HepG2 (cell line): ENCODE measurements around the gene CACNA2D3. TPM values are rescaled to one million over a fixed set of nuclear protein-coding genes. Genes with fewer than 3 reads are reported as not detected.

Experiments
- ATAC-seq: fragments of 200-7000 bp; cut with Tn5 transposase; 3 replicates; pipeline ENCODE4 v1.9.1; 2020; ENCODE audit warnings: mild to moderate bottlenecking, moderate library complexity
- BruUV-seq: library from RNA; stranded (reverse); fragments of 400-500 nt; replicated peaks from 2 replicates; lab custom pipeline; 2021; lab: Mats Ljungman, UMichigan
- CTCF ChIA-PET: fragments of 300-600 bp; formaldehyde crosslinking; extraction: SDS; loops from one replicate; lab custom pipeline; 2021; ENCODE audit warnings: low total read pairs, inconsistent platforms, low intra/inter-chr PET ratio; lab: Yijun Ruan, JAX
- POLR2A ChIA-PET: fragments of 350-600 bp; sonication (Branson Sonifier 250); formaldehyde crosslinking; loops from one replicate; lab custom pipeline; 2020; ENCODE audit warnings: antibody characterized with exemption, inconsistent platforms; lab: Yijun Ruan, JAX
- DNase-seq: peaks from one replicate; pipeline ENCODE4 v3.0.0-alpha.2; 2015; ENCODE audit warnings: low spot score
- FAIRE-seq: peaks from 3 replicates; lab custom pipeline; 2011; peaks lifted over from hg19 to GRCh38; lab: Jason Lieb, UNC
- H2AFZ ChIP-seq: one replicate; pipeline ENCODE4 v1.6.1; 2011; ENCODE audit warnings: low read length, inconsistent platforms
- H3K27ac ChIP-seq: fragments of 300-600 bp; 3 replicates; pipeline ENCODE4 v1.8.0; 2011; ENCODE audit warnings: mixed run types, mild to moderate bottlenecking, mixed read lengths, low read length, inconsistent platforms; ENCODE audit not compliant: insufficient read depth; ENCODE audit errors: extremely low read length
- H3K27me3 ChIP-seq, 2 experiments: fragments of 200-600 bp in 1 of 2; 2 replicates in 1 of 2; 3 replicates in 1 of 2; pipeline versions ENCODE4 v1.6.0 to v1.8.0; 2011; ENCODE audit warnings: low read length in 2 of 2, mild to moderate bottlenecking in 2 of 2, moderate library complexity in 2 of 2, inconsistent platforms in 1 of 2; ENCODE audit not compliant: insufficient read depth in 2 of 2, control insufficient read depth in 1 of 2
- H3K36me3 ChIP-seq, 2 experiments: fragments of 200-600 bp in 1 of 2; replicated peaks in 1 of 2; 2 replicates in 1 of 2; 3 replicates in 1 of 2; pipeline versions ENCODE4 v1.5.1 to v1.8.0; 2011; ENCODE audit warnings: low read length in 2 of 2, inconsistent platforms in 1 of 2; ENCODE audit not compliant: insufficient read depth in 2 of 2, control insufficient read depth in 1 of 2
- H3K4me1 ChIP-seq: 2 replicates; pipeline ENCODE4 v1.5.1; 2012; ENCODE audit warnings: low read length, inconsistent platforms; ENCODE audit not compliant: insufficient read depth
- H3K4me2 ChIP-seq: 2 replicates; pipeline ENCODE4 v1.6.0; 2011; ENCODE audit warnings: low read depth, low read length, inconsistent platforms
- H3K4me3 ChIP-seq, 3 experiments: fragments of 200-600 bp in 1 of 3; sonication (generic), shearing (Covaris generic) in 1 of 3; replicated peaks in 1 of 3; 2 replicates each; pipeline ENCODE4 v1.5.1; 2011 to 2016; ENCODE audit warnings: low read length in 3 of 3, inconsistent platforms in 2 of 3, low read depth in 2 of 3, mild to moderate bottlenecking in 2 of 3, control low read depth in 1 of 3, mixed read lengths in 1 of 3; ENCODE audit not compliant: insufficient read depth in 1 of 3
- H3K79me2 ChIP-seq: one replicate; pipeline ENCODE4 v1.6.1; 2011; ENCODE audit warnings: low read length, inconsistent platforms; ENCODE audit not compliant: insufficient read depth
- H3K9ac ChIP-seq: 2 replicates; pipeline ENCODE4 v1.6.0; 2011; ENCODE audit warnings: mild to moderate bottlenecking, low read depth, low read length, inconsistent platforms; ENCODE audit not compliant: insufficient read depth
- H3K9me3 ChIP-seq: 2 replicates; pipeline ENCODE4 v1.5.1; 2012; ENCODE audit warnings: mild to moderate bottlenecking, low read length
- H4K20me1 ChIP-seq: 2 replicates; pipeline ENCODE4 v1.6.0; 2011; ENCODE audit warnings: inconsistent platforms, mild to moderate bottlenecking, low read length, moderate library complexity; ENCODE audit not compliant: insufficient read depth
- CEBPG ChIP-seq: IDR thresholded peaks from 2 replicates; pipeline ENCODE4 v1.6.1; 2016
- CREM ChIP-seq, 2 experiments: sonication (generic) in 1 of 2; formaldehyde crosslinking in 1 of 2; IDR thresholded peaks; 2 replicates each; pipeline versions ENCODE4 v1.4.0 to v1.6.1; 2016 to 2020; ENCODE audit warnings: antibody characterized with exemption in 1 of 2, mild to moderate bottlenecking in 1 of 2, missing genetic modification reagents in 1 of 2
- GFI1 ChIP-seq: sonication (generic); formaldehyde crosslinking; IDR thresholded peaks from 2 replicates; pipeline ENCODE4 v1.5.0; 2020; ENCODE audit warnings: missing genetic modification reagents, mild to moderate bottlenecking, borderline replicate concordance
- MTERF4 ChIP-seq: sonication (generic); formaldehyde crosslinking; IDR thresholded peaks from 2 replicates; pipeline ENCODE4 v1.8.0; 2023; ENCODE audit warnings: mild to moderate bottlenecking, missing genetic modification reagents
- TMF1 ChIP-seq: sonication (generic); formaldehyde crosslinking; IDR thresholded peaks from 2 replicates; pipeline ENCODE4 v1.8.1; 2022; ENCODE audit warnings: low read depth, missing genetic modification reagents
- TRAFD1 ChIP-seq: sonication (generic); formaldehyde crosslinking; IDR thresholded peaks from 2 replicates; pipeline ENCODE4 v1.5.1; 2020; ENCODE audit warnings: missing genetic modification reagents, mild to moderate bottlenecking, borderline replicate concordance
- ZC3H4 ChIP-seq: sonication (generic); formaldehyde crosslinking; IDR thresholded peaks from 2 replicates; pipeline ENCODE4 v1.4.0; 2020; ENCODE audit warnings: missing genetic modification reagents, borderline replicate concordance
- ZEB1 ChIP-seq: IDR thresholded peaks from 2 replicates; pipeline ENCODE4 v1.6.1; 2012; ENCODE audit warnings: mild to moderate bottlenecking, low read depth, inconsistent platforms; ENCODE audit not compliant: insufficient replicate concordance
- ZNF318 ChIP-seq: sonication (generic); formaldehyde crosslinking; IDR thresholded peaks from 2 replicates; pipeline ENCODE4 v1.4.0; 2020; ENCODE audit warnings: mild to moderate bottlenecking, missing genetic modification reagents
- ZNF83 ChIP-seq: sonication (generic); formaldehyde crosslinking; IDR thresholded peaks from 2 replicates; pipeline ENCODE4 v1.4.0; 2020; ENCODE audit warnings: missing genetic modification reagents, mild to moderate bottlenecking, borderline replicate concordance
- WGBS: methylation state at CpG from one replicate; pipeline ENCODE4 v1.1.6; 2017; ENCODE audit warnings: low lambda C conversion rate; 5-methylcytosine and 5-hydroxymethylcytosine counted together
- in situ Hi-C: cut with HindIII; loops from 2 replicates; pipeline ENCODE4 v1.10.0; 2017; ENCODE audit warnings: low pct_unique_long_range_greater_than_20kb; ENCODE audit not compliant: extremely low pct_ligation_motif_present
- intact Hi-C: fragments of 100-400 bp; cut with micrococcal nuclease; formaldehyde crosslinking; loops from one replicate; pipeline ENCODE4 v1.10.0; 2022; ENCODE audit not compliant: unreplicated experiment
- polyA plus RNA-seq, 8 experiments: library from polyadenylated mRNA; depleted of rRNA in 3 of 8; stranded (reverse) in 7 of 8; unstranded in 1 of 8; fragments of >200 nt; fragmentation: Illumina TruSeq in 4 of 8; extraction: Trizol in 4 of 8; gene quantifications; 2 replicates each; pipeline versions ENCODE4 v1.2.1 to v1.2.3, GENCODE V29; 2011 to 2016; ENCODE audit warnings: low read depth in 4 of 8, missing spikeins in 1 of 8, mixed read lengths in 1 of 8; ENCODE audit not compliant: insufficient read depth in 1 of 8
- total RNA-seq, 5 experiments: library from RNA; depleted of rRNA; stranded (reverse); fragments of >200 nt; fragmentation: Illumina TruSeq; extraction: Trizol; gene quantifications; 2 replicates each; pipeline ENCODE4 v1.2.3, GENCODE V29; 2016; ENCODE audit warnings: low read depth in 1 of 5

The CACNA2D3 gene
- total and polyA plus RNA-seq, 2 of the 13 experiments (the other 11 are each of a cell fraction or from before 2014, with no cell fraction given): not detected

- in situ Hi-C loops: no loop called here
- Histone ChIP-seq H3K36me3 (no peaks in the 10 kb centered on the region), H3K4me2 (no peak overlapping the region), H3K27me3 (no peaks in the 10 kb centered on the region), H3K9ac (no peak overlapping the region), H3K27ac (no peak overlapping the region), H3K79me2 (no peaks in the 10 kb centered on the region), H3K4me1 (no peaks in the 10 kb centered on the region), H3K9me3 (no peaks in the 10 kb centered on the region), H3K4me3 (no peak overlapping the region), H2AFZ (no peak overlapping the region), H4K20me1 (no peaks in the 10 kb centered on the region)
- no TSS peak for BruUV-seq
- DNase-seq (no peak), FAIRE-seq (no peak), ATAC-seq (no peak)
- POLR2A ChIA-PET: no interaction called here
- CTCF ChIA-PET: no interaction called here
- WGBS: 32% methylated on average over 2 of the region's 7 CpGs
- intact Hi-C loops: no loop called here
- TF ChIP-seq TRAFD1 (CRISPR knock-in tag): no peak
- no peak for TF ChIP-seq CEBPG (CRISPR knock-in tag)
- TF ChIP-seq ZNF83: no peak
- TF ChIP-seq ZNF318: no peak
- TF ChIP-seq ZEB1: no peak
- no peak for TF ChIP-seq CREM (IDR thresholded peaks at IDR 0.05)
- no peak for TF ChIP-seq CREM (CRISPR knock-in tag; IDR thresholded peaks at IDR 0.05)
- no peak for TF ChIP-seq GFI1 (CRISPR knock-in tag)
- TF ChIP-seq ZC3H4 (CRISPR knock-in tag): no peak
- TF ChIP-seq MTERF4: no peak
- TF ChIP-seq TMF1 (CRISPR knock-in tag): no peak
Measured at GRCh38 chr3:54578417-54578816, 456.1 kb downstream of the CACNA2D3 start.
